Stomach (tissue), 9 donors: ENCODE data around the gene GPR176. TPM values are rescaled to one million over a fixed set of nuclear protein-coding genes. Genes with fewer than 3 reads are reported as not detected.
A peak's percentile ranks its signal among the peaks of the same experiment; 100 is the strongest.

Experiments
- DNase-seq, 2 donors: peaks; one replicate each; pipeline versions ENCODE4 v3.0.0 to v3.0.0-alpha.2; 2013 to 2019
- H3K27ac ChIP-seq, 5 donors: fragments of 200-600 bp in 4 of 5; sonication (generic) in 4 of 5; one replicate each; pipeline ENCODE4 v1.5.1; 2013 to 2019; ENCODE audit warnings: mild to moderate bottlenecking in 1 of 5, moderate library complexity in 1 of 5
- H3K27me3 ChIP-seq, 3 donors: fragments of 200-600 bp; sonication (generic); one replicate each; pipeline ENCODE4 v1.5.1; 2017 to 2019; ENCODE audit warnings: mixed run types in 1 of 3
- H3K36me3 ChIP-seq, 4 donors: fragments of 200-600 bp; sonication (generic); 1 replicate in 3 of 4; 2 replicates in 1 of 4; pipeline ENCODE4 v1.5.1; 2016 to 2019
- H3K4me1 ChIP-seq, 4 donors: fragments of 200-600 bp; sonication (generic); one replicate each; pipeline ENCODE4 v1.5.1; 2016 to 2019
- H3K4me3 ChIP-seq, 4 donors: fragments of 200-600 bp; sonication (generic) in 3 of 4; one replicate each; pipeline ENCODE4 v1.5.1; 2016 to 2019; ENCODE audit warnings: mild to moderate bottlenecking in 1 of 4
- H3K9me3 ChIP-seq, 4 donors: fragments of 200-600 bp; sonication (generic); one replicate each; pipeline ENCODE4 v1.5.1; 2016 to 2019
- CTCF ChIP-seq, 7 experiments: fragments of 450-650 bp in 4 of 7; fragments of 200-600 bp in 3 of 7; sonication (generic) in 3 of 7; IDR thresholded peaks; one replicate each; pipeline ENCODE4 v1.5.1; 2016 to 2019; ENCODE audit warnings: antibody characterized with exemption in 7 of 7, control low read depth in 2 of 7, mild to moderate bottlenecking in 1 of 7
- EP300 ChIP-seq: sonication (generic); formaldehyde crosslinking; IDR thresholded peaks from one replicate; pipeline ENCODE4 v1.6.1; 2017; ENCODE audit warnings: antibody characterized with exemption
- POLR2A ChIP-seq, 4 donors: fragments of 450-650 bp; IDR thresholded peaks; one replicate each; pipeline ENCODE4 v1.6.1; 2016; ENCODE audit warnings: antibody characterized with exemption in 4 of 4, control low read depth in 2 of 4, mild to moderate bottlenecking in 1 of 4, moderate library complexity in 1 of 4
- POLR2AphosphoS5 ChIP-seq, 3 donors: sonication (generic); formaldehyde crosslinking; IDR thresholded peaks; one replicate each; pipeline ENCODE4 v1.6.1; 2016; ENCODE audit warnings: antibody characterized with exemption in 3 of 3
- WGBS, 5 donors: extraction: QIAGEN DNeasy Blood & Tissue Kit in 3 of 5; methylation state at CpG; one replicate each; pipeline versions ENCODE4 v1.1.5 to v1.1.7; 2013 to 2018; 5-methylcytosine and 5-hydroxymethylcytosine counted together
- intact Hi-C: fragments of 100-400 bp; cut with DNase I; formaldehyde crosslinking; loops from one replicate; pipeline ENCODE4 v1.15.1; 2023; ENCODE audit warnings: low total_unique reads
- polyA plus RNA-seq, 3 donors: library from polyadenylated mRNA; stranded (reverse); fragments of 200-250 nt; gene quantifications; one replicate each; pipeline ENCODE4 v1.2.3, GENCODE V29; 2013
- total RNA-seq, 5 donors: library from RNA; depleted of rRNA; stranded (reverse); fragments of >200 nt; gene quantifications; one replicate each; pipeline versions ENCODE4 v1.1.0 to v1.2.3, GENCODE V29; 2014 to 2016
- donor health status: healthy with polysubstance abuse.
- donor health status: Bipolar disorder and iron deficiency.
- donor health status: healthy.

GPR176 gene
- total and polyA plus RNA-seq, 8 donors = 0.29 to 10.1 (median 1.3) TPM; not detected in 1

GRCh38 chr15:39888809-39889208 is 31.3 kb downstream of the GPR176 start:
- H3K36me3 ChIP-seq = no peaks in the 10 kb centered on the region
- TF ChIP-seq POLR2AphosphoS5 (IDR thresholded peaks at IDR 0.05) (no peak), POLR2A (IDR thresholded peaks at IDR 0.05) (no peak), EP300 (no peak), CTCF (IDR thresholded peaks at IDR 0.05) (no peak)
- no peak for DNase-seq
- H3K27me3 ChIP-seq = no peaks in the 10 kb centered on the region
- no peak overlapping the region for H3K4me3 ChIP-seq
- peaks cover 4 to 30% (median 9%) of the 10 kb centered on the region in 4 donors for H3K4me1 ChIP-seq
- 44 to 73% (median 65%) methylated on average over 2 of the region's 2 CpGs for WGBS, 5 donors
- H3K27ac ChIP-seq = no peak overlapping the region
- intact Hi-C loops = no loop called here
- H3K9me3 ChIP-seq = no peaks in the 10 kb centered on the region

- Histone ChIP-seq H3K27ac (no peak overlapping the region), H3K4me1 (peaks cover 4 to 30% (median 9%) of the 10 kb centered on the region in 4 donors), H3K27me3 (no peaks in the 10 kb centered on the region), H3K9me3 (no peaks in the 10 kb centered on the region), H3K4me3 (no peak overlapping the region), H3K36me3 (no peaks in the 10 kb centered on the region)
- no peak for DNase-seq
- TF ChIP-seq CTCF (IDR thresholded peaks at IDR 0.05) (no peak), POLR2A (IDR thresholded peaks at IDR 0.05) (no peak), EP300 (no peak), POLR2AphosphoS5 (IDR thresholded peaks at IDR 0.05) (no peak)
- intact Hi-C loops = no loop called here
- WGBS, 5 donors = 35 to 68% (median 54%) methylated on average over 1 of the region's 1 CpG
Measured at GRCh38 chr15:39888243-39888642, 31.8 kb downstream of the GPR176 start.

GRCh38 chr15:39887832-39888231 is 32.2 kb downstream of the GPR176 start:
- H3K4me1 ChIP-seq = peaks cover 4 to 30% (median 9%) of the 10 kb centered on the region in 4 donors
- no peaks in the 10 kb centered on the region for H3K9me3 ChIP-seq
- H3K4me3 ChIP-seq = no peak overlapping the region
- intact Hi-C loops = no loop called here
- H3K27ac ChIP-seq = no peak overlapping the region
- 6 to 17% (median 7%) methylated on average over 1 of the region's 1 CpG for WGBS, 5 donors
- TF ChIP-seq POLR2A (IDR thresholded peaks at IDR 0.05) (no peak), CTCF (IDR thresholded peaks at IDR 0.05) (peak in 1 of 7 experiments; percentile 18), POLR2AphosphoS5 (IDR thresholded peaks at IDR 0.05) (peak in 1 of 3 donors; percentile 7), EP300 (no peak)
- H3K36me3 ChIP-seq = no peaks in the 10 kb centered on the region
- DNase-seq = peak; percentile 29 to 73
- no peaks in the 10 kb centered on the region for H3K27me3 ChIP-seq

- H3K27ac ChIP-seq = no peak overlapping the region
- peaks cover 4 to 30% (median 9%) of the 10 kb centered on the region in 4 donors for H3K4me1 ChIP-seq
- TF ChIP-seq EP300 (no peak), CTCF (IDR thresholded peaks at IDR 0.05) (no peak), POLR2A (IDR thresholded peaks at IDR 0.05) (no peak), POLR2AphosphoS5 (IDR thresholded peaks at IDR 0.05) (no peak)
- intact Hi-C loops = no loop called here
- WGBS, 5 donors = 76 to 94% (median 87%) methylated on average over 1 of the region's 1 CpG
- H3K36me3 ChIP-seq = no peaks in the 10 kb centered on the region
- DNase-seq = no peak
- H3K27me3 ChIP-seq = no peaks in the 10 kb centered on the region
- no peaks in the 10 kb centered on the region for H3K9me3 ChIP-seq
- no peak overlapping the region for H3K4me3 ChIP-seq
Measured at GRCh38 chr15:39887211-39887610, 32.9 kb downstream of the GPR176 start.
